Epidermal melanocyte (primary cell): ENCODE measurements around the gene MAST4.

Experiments used
- DNase-seq: peaks from one replicate; pipeline ENCODE4 v3.0.0; 2011; ENCODE audit warnings: low spot score; ENCODE audit not compliant: insufficient read length

The MAST4 gene

DNA sequence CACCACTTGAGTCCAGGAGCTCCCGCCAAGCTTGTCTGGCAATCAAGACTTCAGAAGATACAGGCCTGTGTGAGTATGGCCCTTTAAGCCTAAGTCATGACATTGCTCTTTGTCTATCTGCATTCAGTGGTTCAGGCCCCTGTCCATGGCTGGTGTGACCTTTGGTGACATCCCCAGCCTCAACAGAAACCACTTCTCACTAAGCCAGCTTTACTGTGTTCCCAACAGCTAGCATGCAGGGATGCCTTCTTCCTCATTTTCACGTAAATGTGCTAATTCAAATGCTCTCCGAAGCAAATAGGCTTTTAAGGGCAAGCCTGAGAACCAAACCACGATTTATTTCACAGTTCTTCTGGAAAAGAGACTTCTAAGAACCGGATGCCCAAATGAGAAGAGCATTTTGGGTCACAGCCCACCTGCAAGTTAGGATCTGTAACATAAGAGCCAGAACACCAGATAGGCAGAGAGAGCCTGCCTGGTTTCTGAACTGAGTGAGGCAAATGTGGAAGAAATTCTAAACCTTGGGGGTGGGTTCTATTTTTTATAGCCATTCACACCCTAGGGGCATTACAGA is 585.5 kb downstream of the MAST4 start:
- no peak for DNase-seq

GRCh38 chr5:67182301-67182790 is 586.2 kb downstream of the MAST4 start:
- no peak for DNase-seq

GRCh38 chr5:67183859-67184258 is 587.7 kb downstream of the MAST4 start:
- DNase-seq, result no peak

- no peak for DNase-seq
These were observed 591.0 kb downstream of the MAST4 start for GRCh38 chr5:67187006-67187715.

DNA sequence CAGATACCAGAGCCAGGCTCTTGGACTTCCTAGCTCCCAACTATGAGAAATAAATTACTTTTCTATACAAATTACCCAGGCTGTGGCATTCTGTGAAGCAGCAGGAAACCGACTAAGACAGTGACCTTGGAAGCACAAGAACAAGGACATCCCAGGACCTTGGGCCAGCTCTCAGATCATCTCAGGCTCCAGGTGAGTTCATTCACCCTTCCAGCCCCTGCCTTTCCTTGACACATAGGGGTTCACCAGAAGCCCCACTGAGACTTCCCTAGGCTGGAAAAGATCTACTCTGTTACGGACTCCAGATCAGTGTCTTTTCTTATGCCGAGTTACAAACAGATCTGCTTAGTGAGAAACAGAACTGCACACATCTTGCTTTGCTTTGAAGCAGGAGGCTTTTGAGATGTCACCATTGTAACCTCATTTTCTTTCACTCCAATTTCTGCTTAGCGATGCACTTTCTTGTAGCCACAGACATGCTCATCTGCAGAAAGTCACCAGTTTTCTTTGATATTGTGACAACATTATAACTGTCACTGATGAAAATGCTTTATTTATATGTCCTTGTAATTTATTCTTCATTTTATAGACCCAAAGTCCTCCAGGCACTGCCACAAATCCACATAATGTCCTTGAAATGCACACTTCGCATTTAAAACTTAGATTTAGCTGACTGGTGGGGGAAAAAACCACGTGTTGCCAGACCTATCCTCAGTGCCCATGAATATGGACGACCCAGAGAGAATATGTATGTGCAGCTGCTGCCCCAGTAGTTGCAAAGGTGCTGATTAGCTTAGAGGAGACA is 592.3 kb downstream of the MAST4 start:
- DNase-seq, result no peak

- no peak for DNase-seq
These were observed 592.8 kb downstream of the MAST4 start for GRCh38 chr5:67189079-67189354.

GRCh38 chr5:67189931-67190330 is 593.7 kb downstream of the MAST4 start:
- DNase-seq, result no peak

DNA sequence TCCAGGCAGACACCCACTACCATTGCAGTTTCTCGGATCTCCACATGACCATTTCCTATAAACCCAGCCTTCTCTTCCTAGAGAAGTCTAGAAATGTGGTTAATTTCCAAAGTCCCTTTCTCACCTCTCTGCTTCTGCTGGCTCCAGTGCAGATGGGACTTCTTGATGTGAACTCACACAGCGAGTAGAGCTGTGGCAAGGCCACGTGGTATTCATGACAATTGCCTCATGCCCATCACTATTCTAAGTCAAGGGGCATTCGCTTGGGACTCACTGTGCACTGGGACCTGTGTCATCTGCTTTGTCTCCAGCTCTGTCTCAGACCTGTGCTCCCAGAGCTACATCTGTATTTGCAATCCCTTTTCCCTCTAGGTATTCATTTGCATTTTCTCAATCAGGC is 594.2 kb downstream of the MAST4 start:
- DNase-seq, result no peak

GRCh38 chr5:67190861-67191260 is 594.7 kb downstream of the MAST4 start:
- no peak for DNase-seq

DNA sequence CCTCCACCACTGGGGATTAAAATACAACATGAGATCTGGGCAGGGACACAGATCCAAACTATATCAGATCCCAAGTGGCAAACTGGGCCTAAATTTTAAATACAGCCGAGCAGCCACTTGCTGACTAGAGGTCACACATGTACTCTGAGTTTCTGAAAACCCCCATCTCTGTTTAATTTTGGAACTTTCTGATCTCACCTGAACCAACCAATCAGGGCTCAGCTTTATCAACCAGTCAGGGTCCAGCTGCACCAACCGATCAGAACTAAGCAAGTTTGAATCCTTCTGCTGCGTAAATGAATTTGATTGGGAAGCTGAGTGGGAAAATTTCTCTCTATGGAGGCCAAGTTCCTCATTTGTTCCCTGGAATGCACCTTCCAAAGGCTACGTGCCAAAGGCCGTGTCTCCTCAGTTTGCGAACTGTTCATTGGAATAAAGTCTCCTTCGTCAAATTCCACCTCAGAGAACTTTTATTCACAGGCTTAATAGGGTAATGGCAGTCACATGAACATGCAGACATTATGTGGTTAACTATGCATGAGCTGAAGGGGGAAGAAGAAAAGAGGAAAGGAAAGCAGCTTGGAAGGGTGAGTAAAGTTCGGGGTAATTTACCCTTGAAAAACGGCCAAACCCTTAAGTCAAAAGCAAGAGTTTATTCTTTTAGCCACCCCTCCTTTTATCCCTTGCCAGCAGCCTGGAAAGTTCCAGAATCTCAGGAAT is 596.7 kb downstream of the MAST4 start:
- DNase-seq, result no peak

GRCh38 chr5:67193439-67193807 is 597.2 kb downstream of the MAST4 start:
- no peak for DNase-seq

DNA sequence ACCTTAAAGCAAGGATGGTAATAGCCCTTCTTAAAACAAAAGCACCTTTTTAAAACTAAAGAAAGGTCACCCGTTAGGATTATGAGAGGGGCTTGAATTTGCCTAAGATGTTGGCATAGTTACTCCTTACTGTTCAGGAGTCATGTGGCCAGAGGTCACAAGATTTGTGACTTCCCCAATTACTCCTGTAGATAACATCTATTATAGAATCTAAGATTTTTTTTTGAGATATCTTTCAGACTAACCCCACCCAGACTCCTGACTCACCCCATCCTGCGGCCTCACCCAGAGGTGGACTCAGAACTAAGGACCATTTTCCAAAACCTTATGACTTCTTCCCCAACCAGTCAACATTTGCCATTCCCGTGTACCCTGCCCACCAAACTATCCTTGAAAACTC is 598.0 kb downstream of the MAST4 start:
- no peak for DNase-seq

DNA sequence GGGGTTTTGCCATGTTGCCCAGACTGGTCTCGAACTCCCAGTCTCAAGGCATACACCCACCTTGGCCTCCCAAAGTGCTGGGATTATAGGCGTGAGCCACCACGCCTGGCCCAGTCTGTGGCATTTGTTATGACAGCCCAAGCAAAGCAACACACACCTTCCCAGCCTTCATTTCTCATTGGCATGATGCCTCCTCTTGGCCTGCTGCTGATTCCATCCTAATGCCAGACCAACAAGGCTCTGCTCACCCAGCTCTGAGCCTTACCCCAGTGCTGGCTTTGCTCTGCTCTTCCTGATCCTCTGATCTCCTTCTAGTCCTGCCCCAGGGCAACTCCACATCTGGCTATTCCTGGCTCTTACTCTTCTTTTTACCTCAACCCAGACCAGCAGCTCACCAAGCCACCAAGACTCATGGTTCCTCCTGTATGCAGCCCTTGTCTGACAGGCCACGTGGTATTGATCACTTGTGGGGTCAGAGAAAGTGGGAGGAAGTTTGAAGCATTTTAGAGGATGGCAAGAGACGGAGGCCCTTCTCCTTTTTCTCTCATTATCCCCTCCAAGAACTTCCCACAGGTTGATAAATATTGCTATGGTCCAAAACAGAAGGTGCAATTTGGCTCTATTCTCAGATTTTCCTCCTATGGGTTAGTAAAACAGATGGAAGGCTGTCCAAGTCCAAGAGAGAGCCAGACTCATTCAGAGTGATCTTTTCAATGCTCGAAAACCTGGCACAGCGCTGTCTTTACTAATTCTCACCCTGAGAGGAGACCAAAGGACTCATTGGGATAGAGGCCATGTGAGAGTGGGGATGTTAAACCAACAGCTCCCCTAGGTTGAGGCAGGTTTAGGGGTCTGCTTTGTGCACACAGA is 599.4 kb downstream of the MAST4 start:
- no peak for DNase-seq

DNA sequence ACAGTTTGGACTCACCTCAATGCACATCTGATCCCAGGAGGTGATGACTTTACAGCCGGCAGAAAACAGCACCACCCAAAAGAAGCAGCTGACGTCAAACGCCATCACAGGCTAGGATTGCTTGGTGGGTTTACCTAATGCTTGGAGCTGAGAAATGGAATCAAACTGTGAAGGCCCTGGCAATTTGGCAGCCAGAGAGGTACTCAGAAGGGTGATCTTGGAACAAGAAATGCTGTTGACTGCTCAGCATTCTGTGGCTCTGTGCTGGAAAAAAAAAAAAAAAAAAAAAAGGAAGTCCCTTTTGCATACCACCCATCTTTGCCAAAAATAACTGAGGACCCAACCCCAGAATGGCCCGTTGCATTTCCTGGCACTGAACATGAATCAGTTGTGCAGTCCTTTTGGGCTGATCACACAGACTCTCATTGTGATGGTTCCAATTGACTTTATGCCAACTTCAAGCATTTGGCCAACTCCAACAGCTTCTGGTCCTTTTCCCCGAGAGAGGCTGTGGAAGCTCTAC is 600.4 kb downstream of the MAST4 start, which contains the start of gene CD180:
TSS of gene CD180 (minus strand) at position 263 of the 523 bp plus-strand sequence. CDS start at position 105, 158 bp downstream.
- no peak for DNase-seq

DNA sequence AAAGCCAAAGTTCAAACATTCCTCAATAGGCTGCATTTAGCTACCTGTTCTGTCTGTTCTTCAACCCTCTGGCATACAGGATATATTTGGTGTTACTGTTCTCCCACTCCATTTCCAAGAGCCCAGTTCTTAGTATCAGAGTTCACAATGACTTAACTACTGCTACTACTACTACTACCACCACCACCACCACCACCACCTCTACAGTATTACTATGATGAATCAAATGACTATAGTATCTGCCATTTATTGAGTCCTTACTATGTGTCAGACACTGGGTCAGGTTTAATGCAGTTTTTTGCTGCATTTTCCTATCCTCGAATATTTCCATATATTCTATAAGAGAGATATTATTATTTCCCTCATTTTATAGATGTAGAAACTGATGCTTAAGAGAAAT is 601.3 kb downstream of the MAST4 start:
- DNase-seq, result no peak

DNA sequence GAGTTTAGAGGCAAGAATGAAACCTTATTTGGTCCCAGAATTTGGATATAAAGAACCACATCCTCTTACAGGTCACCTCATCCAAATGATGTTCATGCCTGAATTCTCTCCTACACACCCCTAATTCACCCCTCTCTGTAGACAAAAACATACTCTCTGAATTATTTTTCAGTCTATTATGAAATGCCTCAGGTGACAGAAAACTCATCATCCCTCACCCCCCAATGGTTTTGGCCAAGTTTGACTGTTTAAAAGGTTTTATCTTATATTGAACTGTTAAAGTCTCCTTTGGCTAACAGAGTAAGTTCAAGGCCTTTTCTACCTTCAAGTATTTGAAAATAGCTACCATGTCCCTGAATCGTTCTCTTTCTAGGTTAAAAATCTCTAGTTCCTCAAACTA is 602.7 kb downstream of the MAST4 start:
- no peak for DNase-seq

- no peak for DNase-seq
These were observed 603.7 kb downstream of the MAST4 start for GRCh38 chr5:67199859-67200258.

GRCh38 chr5:67200809-67201562 is 604.8 kb downstream of the MAST4 start:
- no peak for DNase-seq

- DNase-seq, result no peak
These were observed 605.8 kb downstream of the MAST4 start for GRCh38 chr5:67201897-67202549.
